Measurements from ENCODE around the gene AKAP12.

The AKAP12 gene

GRCh38 chr6:151353795-151354194, 114.0 kb downstream of the AKAP12 start:
- TF ChIP-seq POLR2AphosphoS5 (IDR thresholded peaks at IDR 0.05; ENCODE audit: low read depth, low read length) (no peak), SIN3A (IDR thresholded peaks at IDR 0.05; ENCODE audit: borderline replicate concordance, insufficient read depth, low read length) (no peak), TAF1 (IDR thresholded peaks at IDR 0.05; ENCODE audit: borderline replicate concordance, insufficient read depth, low read length) (no peak), FOXP2 (optimal IDR thresholded peaks at IDR 0.05; ENCODE audit: borderline replicate concordance, extremely low read depth, extremely low read length, insufficient read depth) (no peak), REST (IDR thresholded peaks at IDR 0.05; ENCODE audit: insufficient read depth in 1 of 2, low read depth in 2 of 2, low read length in 2 of 2) (no peak)

GRCh38 chr6:151357758-151358436, 118.1 kb downstream of the AKAP12 start:
- TF ChIP-seq POLR2AphosphoS5 (IDR thresholded peaks at IDR 0.05; ENCODE audit: low read depth, low read length) (no peak), TAF1 (IDR thresholded peaks at IDR 0.05; ENCODE audit: borderline replicate concordance, insufficient read depth, low read length) (no peak), SIN3A (IDR thresholded peaks at IDR 0.05; ENCODE audit: borderline replicate concordance, insufficient read depth, low read length) (no peak), REST (IDR thresholded peaks at IDR 0.05; ENCODE audit: insufficient read depth in 1 of 2, low read depth in 2 of 2, low read length in 2 of 2) (no peak), FOXP2 (optimal IDR thresholded peaks at IDR 0.05; ENCODE audit: borderline replicate concordance, extremely low read depth, extremely low read length, insufficient read depth) (no peak)

- TF ChIP-seq SIN3A (IDR thresholded peaks at IDR 0.05; ENCODE audit: borderline replicate concordance, insufficient read depth, low read length) (no peak), TAF1 (IDR thresholded peaks at IDR 0.05; ENCODE audit: borderline replicate concordance, insufficient read depth, low read length) (no peak)
Observed at GRCh38 chr6:151358475-151358874, 118.7 kb downstream of the AKAP12 start.

- TF ChIP-seq SIN3A (IDR thresholded peaks at IDR 0.05; ENCODE audit: borderline replicate concordance, insufficient read depth, low read length) (no peak), FOXP2 (optimal IDR thresholded peaks at IDR 0.05; ENCODE audit: borderline replicate concordance, extremely low read depth, extremely low read length, insufficient read depth) (no peak), POLR2AphosphoS5 (IDR thresholded peaks at IDR 0.05; ENCODE audit: low read depth, low read length) (no peak), TAF1 (IDR thresholded peaks at IDR 0.05; ENCODE audit: borderline replicate concordance, insufficient read depth, low read length) (no peak), REST (IDR thresholded peaks at IDR 0.05; ENCODE audit: insufficient read depth in 1 of 2, low read depth in 2 of 2, low read length in 2 of 2) (no peak)
Observed at GRCh38 chr6:151359486-151359885, 119.7 kb downstream of the AKAP12 start.

GRCh38 chr6:151365233-151365632, 125.5 kb downstream of the AKAP12 start:
- no peak for TF ChIP-seq FOXP2 (optimal IDR thresholded peaks at IDR 0.05; ENCODE audit: borderline replicate concordance, extremely low read depth, extremely low read length, insufficient read depth)

GRCh38 chr6:151370509-151371078, 130.8 kb downstream of the AKAP12 start:
- TF ChIP-seq SIN3A (IDR thresholded peaks at IDR 0.05; ENCODE audit: borderline replicate concordance, insufficient read depth, low read length) (no peak), POLR2AphosphoS5 (IDR thresholded peaks at IDR 0.05; ENCODE audit: low read depth, low read length) (no peak), FOXP2 (optimal IDR thresholded peaks at IDR 0.05; ENCODE audit: borderline replicate concordance, extremely low read depth, extremely low read length, insufficient read depth) (no peak), REST (IDR thresholded peaks at IDR 0.05; ENCODE audit: insufficient read depth in 1 of 2, low read depth in 2 of 2, low read length in 2 of 2) (no peak), TAF1 (IDR thresholded peaks at IDR 0.05; ENCODE audit: borderline replicate concordance, insufficient read depth, low read length) (no peak)

All from PFSK-1 (cell line).